Breast epithelium (tissue), 4 donors: ENCODE measurements around the gene RPS8. TPM values are rescaled to one million over a fixed set of nuclear protein-coding genes. Genes with fewer than 3 reads are reported as not detected.
"Not testable (repeated sequence)": the region's sequence is repeated elsewhere in the genome, so short reads cannot be mapped to it uniquely, and the experiment has no call there.

Source experiments
- DNase-seq, 2 donors: peaks; one replicate each; pipeline ENCODE4 v3.0.0-alpha.2; 2019; ENCODE audit warnings: low spot score in 2 of 2
- H3K27ac ChIP-seq, 2 donors: fragments of 200-600 bp; sonication (generic) in 1 of 2; one replicate each; pipeline ENCODE4 v1.5.1; 2016 to 2019; ENCODE audit warnings: mild to moderate bottlenecking in 1 of 2
- H3K27me3 ChIP-seq, 2 donors: fragments of 200-600 bp; sonication (generic) in 1 of 2; one replicate each; pipeline versions ENCODE4 v1.5.1 to v1.6.0; 2017 to 2019; ENCODE audit warnings: control low read depth in 1 of 2, mild to moderate bottlenecking in 1 of 2
- H3K36me3 ChIP-seq: fragments of 200-600 bp; one replicate; pipeline ENCODE4 v1.5.1; 2019
- H3K4me1 ChIP-seq, 2 donors: fragments of 200-600 bp; sonication (generic); one replicate each; pipeline ENCODE4 v1.5.1; 2016 to 2019; ENCODE audit warnings: control low read depth in 1 of 2
- H3K4me3 ChIP-seq, 3 donors: fragments of 200-600 bp; sonication (generic); 1 replicate in 2 of 3; 2 replicates in 1 of 3; pipeline ENCODE4 v1.5.1; 2016 to 2019; ENCODE audit warnings: mild to moderate bottlenecking in 3 of 3, moderate library complexity in 2 of 3
- H3K9me3 ChIP-seq, 2 donors: fragments of 200-600 bp; sonication (generic) in 1 of 2; one replicate each; pipeline ENCODE4 v1.5.1; 2016 to 2019; ENCODE audit warnings: control low read depth in 1 of 2
- POLR2A ChIP-seq: fragments of 450-650 bp; IDR thresholded peaks from one replicate; pipeline ENCODE4 v1.6.1; 2016; ENCODE audit warnings: antibody characterized with exemption, mild to moderate bottlenecking, moderate library complexity
- POLR2AphosphoS5 ChIP-seq, 3 donors: sonication (generic); formaldehyde crosslinking; IDR thresholded peaks; one replicate each; pipeline ENCODE4 v1.6.1; 2017; ENCODE audit warnings: antibody characterized with exemption in 3 of 3
- intact Hi-C: fragments of 100-400 bp; cut with DNase I; formaldehyde crosslinking; loops from one replicate; pipeline ENCODE4 v1.15.1; 2023; ENCODE audit warnings: low total_unique reads
- total RNA-seq, 3 donors: library from RNA; depleted of rRNA; stranded (reverse); fragments of >200 nt; gene quantifications; one replicate each; pipeline ENCODE4 v1.1.0, GENCODE V29; 2016
- TF ChIP-seq, protein P1 (sequence below), 3 donors: fragments of 450-650 bp; IDR thresholded peaks; one replicate each; pipeline ENCODE4 v1.5.1; 2016 to 2017; ENCODE audit warnings: antibody characterized with exemption in 3 of 3, mild to moderate bottlenecking in 3 of 3, moderate library complexity in 3 of 3

Gene RPS8
- total RNA-seq, 3 donors from 2014 or later: 2,158 to 3,355 (median 2,591) TPM

- peak overlapping the region in 1 of 2 donors; percentile 38 for H3K27ac ChIP-seq
- intact Hi-C loops: no loop called here
- no peak for DNase-seq
- no peaks in the 10 kb centered on the region for H3K9me3 ChIP-seq
- no peak overlapping the region for H3K4me3 ChIP-seq
- H3K27me3 ChIP-seq: no peaks in the 10 kb centered on the region
- no peaks in the 10 kb centered on the region for H3K36me3 ChIP-seq
- TF ChIP-seq POLR2AphosphoS5 (IDR thresholded peaks at IDR 0.05): no peak
- TF ChIP-seq, protein P1, sequence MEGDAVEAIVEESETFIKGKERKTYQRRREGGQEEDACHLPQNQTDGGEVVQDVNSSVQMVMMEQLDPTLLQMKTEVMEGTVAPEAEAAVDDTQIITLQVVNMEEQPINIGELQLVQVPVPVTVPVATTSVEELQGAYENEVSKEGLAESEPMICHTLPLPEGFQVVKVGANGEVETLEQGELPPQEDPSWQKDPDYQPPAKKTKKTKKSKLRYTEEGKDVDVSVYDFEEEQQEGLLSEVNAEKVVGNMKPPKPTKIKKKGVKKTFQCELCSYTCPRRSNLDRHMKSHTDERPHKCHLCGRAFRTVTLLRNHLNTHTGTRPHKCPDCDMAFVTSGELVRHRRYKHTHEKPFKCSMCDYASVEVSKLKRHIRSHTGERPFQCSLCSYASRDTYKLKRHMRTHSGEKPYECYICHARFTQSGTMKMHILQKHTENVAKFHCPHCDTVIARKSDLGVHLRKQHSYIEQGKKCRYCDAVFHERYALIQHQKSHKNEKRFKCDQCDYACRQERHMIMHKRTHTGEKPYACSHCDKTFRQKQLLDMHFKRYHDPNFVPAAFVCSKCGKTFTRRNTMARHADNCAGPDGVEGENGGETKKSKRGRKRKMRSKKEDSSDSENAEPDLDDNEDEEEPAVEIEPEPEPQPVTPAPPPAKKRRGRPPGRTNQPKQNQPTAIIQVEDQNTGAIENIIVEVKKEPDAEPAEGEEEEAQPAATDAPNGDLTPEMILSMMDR (IDR thresholded peaks at IDR 0.05): no peak
- TF ChIP-seq POLR2A: no peak
- H3K4me1 ChIP-seq: no peaks in the 10 kb centered on the region
These were observed 47.7 kb downstream of the RPS8 start for GRCh38 chr1:44822981-44823451.

DNA sequence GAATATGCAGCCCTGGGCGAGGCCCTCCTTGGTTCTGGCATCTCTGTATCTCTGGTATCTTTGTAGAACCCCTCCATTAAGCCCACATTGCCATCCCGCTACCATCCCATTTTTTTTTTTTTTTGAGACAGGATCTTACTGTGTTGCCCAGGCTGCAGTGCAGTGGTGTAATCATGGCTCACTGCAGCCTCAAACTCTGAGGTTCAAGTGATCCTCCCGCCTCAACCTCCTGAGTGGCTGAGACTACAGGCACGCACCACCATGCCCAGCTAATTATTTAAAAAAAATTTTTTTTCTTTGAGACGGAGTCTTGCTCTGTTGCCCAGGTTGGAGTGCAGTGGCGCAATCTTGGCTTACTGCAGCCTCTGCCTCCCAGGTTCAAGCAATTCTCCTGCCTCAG, 49.1 kb downstream of the RPS8 start:
- H3K9me3 ChIP-seq, DNase-seq, H3K4me3 ChIP-seq, H3K36me3 ChIP-seq, intact Hi-C loops, H3K27ac ChIP-seq, H3K27me3 ChIP-seq, H3K4me1 ChIP-seq: not testable (repeated sequence)

DNA sequence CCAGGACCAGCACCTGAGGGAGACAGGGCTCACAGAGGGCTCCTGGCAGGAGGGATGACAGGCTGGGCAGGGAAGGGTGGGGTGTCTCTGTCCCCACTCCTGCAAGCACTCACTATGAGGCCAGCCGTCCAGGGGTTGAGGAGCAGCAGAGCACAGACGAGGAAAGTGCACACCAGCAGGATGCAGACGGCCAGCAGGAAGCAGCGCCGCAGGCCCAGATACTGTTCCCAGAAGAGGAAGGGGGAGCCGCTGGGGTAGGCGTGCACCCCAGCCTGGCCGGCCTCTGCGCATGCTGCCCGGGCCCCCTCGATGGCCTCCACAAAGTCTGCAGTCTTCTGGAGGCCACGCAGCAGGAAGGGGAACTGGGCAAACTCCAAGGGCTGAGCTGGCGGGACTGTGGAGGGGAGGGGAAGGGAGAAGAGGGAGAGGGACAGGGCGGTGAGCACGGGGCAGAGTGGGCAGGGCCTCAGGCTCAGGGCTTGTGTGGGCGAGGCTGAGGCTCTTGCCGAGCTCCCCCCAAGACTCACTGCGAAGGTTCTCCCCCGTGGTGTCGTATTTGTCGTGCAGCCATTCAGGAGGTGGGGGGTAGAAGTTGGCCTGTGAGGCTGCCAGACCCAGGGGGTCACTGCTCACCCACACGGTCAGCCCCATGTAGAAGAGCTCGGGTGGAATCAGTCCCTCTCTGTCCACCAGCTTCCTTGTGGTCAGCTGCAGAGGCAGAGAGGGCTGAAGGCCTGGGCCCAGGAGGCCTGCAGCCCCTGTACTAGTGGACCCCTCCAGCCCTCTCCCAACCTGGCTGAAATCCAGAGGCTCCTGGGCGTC, 51.2 kb downstream of the RPS8 start:
- DNase-seq: no peak
- TF ChIP-seq, protein P1 (IDR thresholded peaks at IDR 0.05): no peak
- TF ChIP-seq POLR2A: no peak
- no peak for TF ChIP-seq POLR2AphosphoS5 (IDR thresholded peaks at IDR 0.05)
- Histone ChIP-seq H3K27ac (peak overlapping the region in 1 of 2 donors; percentile 80), H3K27me3 (no peaks in the 10 kb centered on the region), H3K9me3 (no peaks in the 10 kb centered on the region), H3K4me1 (no peaks in the 10 kb centered on the region), H3K4me3 (peak overlapping the region in 1 of 3 donors; percentile 34), H3K36me3 (no peaks in the 10 kb centered on the region)
- intact Hi-C loops: no loop called here

DNA sequence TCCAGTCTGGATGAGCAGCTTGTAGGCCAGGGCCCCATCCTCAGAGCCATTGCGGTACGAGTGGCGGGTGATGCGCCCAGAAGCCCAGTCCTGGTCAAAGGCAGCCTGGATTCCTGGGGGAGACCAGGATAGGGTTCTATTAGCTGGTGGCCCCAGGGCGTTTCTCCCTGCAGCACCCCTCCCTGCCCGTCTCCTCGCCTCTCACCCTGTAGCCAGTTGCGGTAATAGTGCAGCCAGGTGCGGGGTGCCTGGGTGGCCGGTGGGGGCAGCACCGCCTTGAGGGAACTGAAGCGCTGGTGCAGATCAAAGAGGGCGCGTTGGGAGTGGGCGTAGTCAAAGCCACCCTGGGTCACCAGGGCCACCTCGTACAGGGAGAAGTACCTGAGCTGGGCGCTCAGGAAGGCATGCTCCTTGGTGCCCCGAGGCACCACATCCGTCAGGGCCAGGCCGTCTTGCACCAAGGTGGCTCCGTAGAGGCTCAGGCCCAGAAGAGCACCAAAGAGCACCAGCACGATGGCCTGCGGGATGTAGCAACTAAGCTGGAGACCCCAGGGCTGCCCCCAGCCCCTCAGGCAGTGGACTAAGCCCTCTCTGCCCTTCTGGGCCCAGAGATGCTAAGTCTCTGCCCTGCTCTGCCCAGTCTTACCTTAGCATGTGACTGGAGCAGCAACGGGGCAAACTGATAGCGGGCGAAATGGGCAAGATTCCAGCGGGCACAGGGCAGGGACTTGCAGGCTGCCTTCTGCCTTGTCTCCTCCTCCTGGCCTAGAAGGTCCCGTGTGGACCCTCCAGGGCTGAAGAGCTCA, 52.1 kb downstream of the RPS8 start:
- no peak for DNase-seq
- no peak for TF ChIP-seq POLR2A
- TF ChIP-seq, protein P1 (IDR thresholded peaks at IDR 0.05): no peak
- no peak for TF ChIP-seq POLR2AphosphoS5 (IDR thresholded peaks at IDR 0.05)
- intact Hi-C loops: no loop called here

GRCh38 chr1:44828003-44828651, 52.8 kb downstream of the RPS8 start:
- TF ChIP-seq, protein P1 (IDR thresholded peaks at IDR 0.05): no peak
- no peak for TF ChIP-seq POLR2AphosphoS5 (IDR thresholded peaks at IDR 0.05)
- no peak for TF ChIP-seq POLR2A
- H3K27ac ChIP-seq: no peak overlapping the region
- no peaks in the 10 kb centered on the region for H3K27me3 ChIP-seq
- H3K9me3 ChIP-seq: no peaks in the 10 kb centered on the region
- no peak for DNase-seq
- intact Hi-C loops: no loop called here
- no peaks in the 10 kb centered on the region for H3K4me1 ChIP-seq
- no peaks in the 10 kb centered on the region for H3K36me3 ChIP-seq
- no peak overlapping the region for H3K4me3 ChIP-seq

More for the DNA sequence above, 52.1 kb downstream of the RPS8 start:
- H3K9me3 ChIP-seq: no peaks in the 10 kb centered on the region
- no peak overlapping the region for H3K4me3 ChIP-seq
- H3K4me1 ChIP-seq: no peaks in the 10 kb centered on the region
- H3K27me3 ChIP-seq: no peaks in the 10 kb centered on the region
- no peaks in the 10 kb centered on the region for H3K36me3 ChIP-seq
- H3K27ac ChIP-seq: peak overlapping the region in 1 of 2 donors; percentile 80
